ENCODE measurements around the gene OR4F6.
"Not testable (repeated sequence)": the region's sequence is repeated elsewhere in the genome, so short reads cannot be mapped to it uniquely, and the experiment has no call there.

Gene OR4F6

DNA sequence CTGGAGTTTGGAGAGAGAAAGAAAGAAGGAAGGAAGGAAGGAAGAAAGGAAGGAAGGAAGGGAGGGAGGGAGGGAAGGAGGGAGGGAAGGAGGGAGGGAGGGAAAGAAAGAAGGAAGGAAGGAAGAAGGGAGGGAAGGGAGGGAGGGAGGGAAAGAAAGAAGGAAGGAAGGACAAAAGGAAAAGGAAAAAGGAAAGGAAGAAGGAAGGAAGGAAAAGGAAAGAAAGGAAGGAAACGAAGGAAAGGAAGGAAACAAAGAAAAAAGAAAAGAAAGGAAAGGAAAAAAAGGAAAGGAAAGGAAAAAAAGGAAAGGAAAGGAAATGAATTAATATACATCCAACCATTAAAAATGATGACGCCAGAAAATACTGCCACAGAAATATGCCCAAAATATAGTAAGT lies 18.7 kb upstream of the OR4F6 start:
- Histone ChIP-seq H3K9ac (ENCODE audit: low read length) (no peak overlapping the region), H3K4me1 (ENCODE audit: control insufficient read depth, low read depth, low read length) (no peaks in the 10 kb centered on the region), H3K9me3 (ENCODE audit: control insufficient read depth, low read depth, low read length) (no peaks in the 10 kb centered on the region), H3K36me3 (ENCODE audit: control insufficient read depth, low read depth, low read length) (no peaks in the 10 kb centered on the region), H3K27ac (ENCODE audit: low read length) (no peak overlapping the region), H3K4me3 (ENCODE audit: low read length) (no peak overlapping the region), H3K27me3 (ENCODE audit: control insufficient read depth, insufficient read depth, low read length) (no peaks in the 10 kb centered on the region)

- H3K4me1 ChIP-seq (ENCODE audit: control insufficient read depth, low read depth, low read length); H3K4me3 ChIP-seq (ENCODE audit: low read length); H3K9me3 ChIP-seq (ENCODE audit: control insufficient read depth, low read depth, low read length); H3K27me3 ChIP-seq (ENCODE audit: control insufficient read depth, insufficient read depth, low read length); H3K9ac ChIP-seq (ENCODE audit: low read length); H3K36me3 ChIP-seq (ENCODE audit: control insufficient read depth, low read depth, low read length); H3K27ac ChIP-seq (ENCODE audit: low read length): not testable (repeated sequence)
These were observed 16.9 kb upstream of the OR4F6 start for GRCh38 chr15:101786422-101786821.

DNA sequence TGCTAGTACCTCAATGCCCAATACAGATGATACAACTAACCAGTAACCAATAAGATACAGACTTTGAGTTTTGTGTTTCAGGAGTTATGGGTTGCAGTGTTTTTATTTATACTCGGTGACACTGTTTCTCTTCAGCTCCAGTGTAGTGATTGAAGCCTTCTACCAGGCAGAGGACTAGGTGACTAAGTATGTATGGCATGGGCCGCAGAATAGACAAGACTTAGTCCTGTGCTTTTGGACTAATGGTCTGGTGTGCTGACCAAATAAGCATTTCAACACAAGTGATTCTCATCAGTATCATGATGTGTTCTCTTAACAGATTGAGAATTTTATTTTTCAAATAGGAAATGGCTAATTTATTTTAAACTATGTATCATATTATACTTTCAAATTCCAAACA lies 15.3 kb upstream of the OR4F6 start:
- H3K27ac ChIP-seq (ENCODE audit: low read length); H3K4me1 ChIP-seq (ENCODE audit: control insufficient read depth, low read depth, low read length); H3K36me3 ChIP-seq (ENCODE audit: control insufficient read depth, low read depth, low read length); H3K4me3 ChIP-seq (ENCODE audit: low read length); H3K27me3 ChIP-seq (ENCODE audit: control insufficient read depth, insufficient read depth, low read length); H3K9me3 ChIP-seq (ENCODE audit: control insufficient read depth, low read depth, low read length); H3K9ac ChIP-seq (ENCODE audit: low read length): not testable (repeated sequence)

GRCh38 chr15:101788503-101789269 lies 14.6 kb upstream of the OR4F6 start:
- H3K36me3 ChIP-seq (ENCODE audit: control insufficient read depth, low read depth, low read length); H3K9me3 ChIP-seq (ENCODE audit: control insufficient read depth, low read depth, low read length); H3K4me3 ChIP-seq (ENCODE audit: low read length); H3K9ac ChIP-seq (ENCODE audit: low read length); H3K27ac ChIP-seq (ENCODE audit: low read length); H3K27me3 ChIP-seq (ENCODE audit: control insufficient read depth, insufficient read depth, low read length); H3K4me1 ChIP-seq (ENCODE audit: control insufficient read depth, low read depth, low read length): not testable (repeated sequence)

- not testable (repeated sequence) for H3K27me3 ChIP-seq (ENCODE audit: control insufficient read depth, insufficient read depth, low read length); H3K4me3 ChIP-seq (ENCODE audit: low read length); H3K36me3 ChIP-seq (ENCODE audit: control insufficient read depth, low read depth, low read length); H3K4me1 ChIP-seq (ENCODE audit: control insufficient read depth, low read depth, low read length); H3K9me3 ChIP-seq (ENCODE audit: control insufficient read depth, low read depth, low read length); H3K9ac ChIP-seq (ENCODE audit: low read length); H3K27ac ChIP-seq (ENCODE audit: low read length)
These were observed 12.6 kb upstream of the OR4F6 start for GRCh38 chr15:101790748-101791147.

DNA sequence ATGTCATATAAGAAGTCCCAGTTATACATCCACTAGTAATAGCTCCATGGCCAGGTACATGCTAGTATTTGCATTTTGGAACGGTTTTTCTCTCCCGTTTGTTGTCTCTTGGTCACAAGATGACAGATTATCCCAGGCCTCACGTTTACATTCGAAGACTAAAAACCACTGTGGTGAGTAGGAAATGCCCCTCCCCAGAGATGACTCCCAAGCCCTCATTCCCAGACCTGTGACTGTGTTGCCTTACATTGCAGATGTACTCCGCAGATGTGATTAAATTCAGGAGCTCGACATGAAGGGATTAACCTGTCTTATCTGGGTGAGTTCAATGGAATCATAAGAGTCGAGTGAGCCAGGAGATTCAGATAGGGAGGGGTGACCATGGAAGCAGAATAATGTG lies 9.3 kb upstream of the OR4F6 start:
- H3K4me1 ChIP-seq (ENCODE audit: control insufficient read depth, low read depth, low read length); H3K4me3 ChIP-seq (ENCODE audit: low read length); H3K9me3 ChIP-seq (ENCODE audit: control insufficient read depth, low read depth, low read length); H3K27ac ChIP-seq (ENCODE audit: low read length); H3K9ac ChIP-seq (ENCODE audit: low read length); H3K27me3 ChIP-seq (ENCODE audit: control insufficient read depth, insufficient read depth, low read length); H3K36me3 ChIP-seq (ENCODE audit: control insufficient read depth, low read depth, low read length): not testable (repeated sequence)

DNA sequence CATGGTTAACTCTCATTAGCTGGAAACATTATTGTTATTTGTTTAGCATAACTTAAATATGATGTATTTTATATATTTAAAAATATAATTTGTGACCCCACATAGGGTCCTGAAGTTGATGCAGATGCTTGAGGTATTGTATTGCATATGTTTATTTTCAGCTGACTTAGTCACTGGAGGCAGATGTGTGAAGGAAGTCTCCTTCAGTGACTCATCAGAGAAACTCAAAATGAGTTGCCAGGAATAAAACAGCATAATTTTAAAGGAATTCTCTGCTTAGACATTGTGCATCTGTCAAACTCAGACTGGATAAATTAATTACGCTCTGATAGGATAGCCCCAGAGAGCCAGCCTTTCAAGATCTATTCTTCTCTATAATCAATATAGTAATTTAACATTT lies 7.9 kb upstream of the OR4F6 start:
- Histone ChIP-seq H3K4me1 (ENCODE audit: control insufficient read depth, low read depth, low read length) (no peaks in the 10 kb centered on the region), H3K4me3 (ENCODE audit: low read length) (no peak overlapping the region), H3K9ac (ENCODE audit: low read length) (no peak overlapping the region), H3K27ac (ENCODE audit: low read length) (no peak overlapping the region), H3K9me3 (ENCODE audit: control insufficient read depth, low read depth, low read length) (no peaks in the 10 kb centered on the region), H3K27me3 (ENCODE audit: control insufficient read depth, insufficient read depth, low read length) (no peaks in the 10 kb centered on the region), H3K36me3 (ENCODE audit: control insufficient read depth, low read depth, low read length) (no peaks in the 10 kb centered on the region)

DNA sequence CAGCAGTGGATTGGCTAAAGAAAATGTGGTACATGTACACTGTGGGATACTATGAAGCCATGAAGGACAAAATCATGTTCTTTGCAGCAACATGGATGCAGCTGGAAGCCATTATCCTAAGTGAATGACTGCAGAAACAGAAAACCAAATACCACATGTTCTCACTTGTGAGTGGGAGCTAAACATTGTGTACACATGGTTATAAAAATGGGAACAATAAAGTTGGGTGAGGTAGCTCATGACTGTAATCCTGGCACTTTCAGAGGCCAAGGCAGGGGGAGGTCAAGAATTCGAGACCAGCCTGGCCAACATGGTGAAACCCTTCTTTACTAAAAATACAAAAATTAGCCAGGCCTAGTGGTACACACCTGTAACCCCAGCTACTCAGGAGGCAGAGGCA lies 3.6 kb upstream of the OR4F6 start:
- H3K4me3 ChIP-seq (ENCODE audit: low read length), result no peak overlapping the region
- H3K9me3 ChIP-seq (ENCODE audit: control insufficient read depth, low read depth, low read length), result no peaks in the 10 kb centered on the region
- H3K27me3 ChIP-seq (ENCODE audit: control insufficient read depth, insufficient read depth, low read length), result no peaks in the 10 kb centered on the region
- no peak overlapping the region for H3K9ac ChIP-seq (ENCODE audit: low read length)
- no peaks in the 10 kb centered on the region for H3K4me1 ChIP-seq (ENCODE audit: control insufficient read depth, low read depth, low read length)
- H3K36me3 ChIP-seq (ENCODE audit: control insufficient read depth, low read depth, low read length), result no peaks in the 10 kb centered on the region
- H3K27ac ChIP-seq (ENCODE audit: low read length), result no peak overlapping the region

GRCh38 chr15:101801048-101801447 lies 2.3 kb upstream of the OR4F6 start:
- no peak overlapping the region for H3K9ac ChIP-seq (ENCODE audit: low read length)
- H3K36me3 ChIP-seq (ENCODE audit: control insufficient read depth, low read depth, low read length), result no peaks in the 10 kb centered on the region
- no peaks in the 10 kb centered on the region for H3K4me1 ChIP-seq (ENCODE audit: control insufficient read depth, low read depth, low read length)
- H3K4me3 ChIP-seq (ENCODE audit: low read length), result no peak overlapping the region
- no peaks in the 10 kb centered on the region for H3K27me3 ChIP-seq (ENCODE audit: control insufficient read depth, insufficient read depth, low read length)
- no peak overlapping the region for H3K27ac ChIP-seq (ENCODE audit: low read length)
- no peaks in the 10 kb centered on the region for H3K9me3 ChIP-seq (ENCODE audit: control insufficient read depth, low read depth, low read length)

DNA sequence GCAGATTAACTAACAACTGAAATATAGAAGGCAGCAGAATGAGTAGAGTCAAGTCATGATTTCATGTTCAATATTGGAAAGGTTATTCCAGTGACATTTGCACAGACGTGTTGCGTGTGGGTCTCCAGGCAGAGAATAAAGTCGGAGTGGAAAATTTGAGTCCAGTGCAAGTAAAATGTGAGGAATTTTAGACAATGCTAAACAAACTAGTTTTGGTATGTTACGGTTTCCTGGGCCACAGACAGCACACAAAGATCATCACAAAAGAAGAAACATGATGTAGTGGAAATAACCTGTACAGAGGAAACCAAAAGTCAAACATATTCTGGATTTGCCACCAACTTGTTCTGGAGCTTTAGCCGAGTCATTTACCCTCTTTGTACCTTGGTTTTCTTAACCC lies 367 bp downstream of the OR4F6 start:
- Histone ChIP-seq H3K9me3 (ENCODE audit: control insufficient read depth, low read depth, low read length) (no peaks in the 10 kb centered on the region), H3K27me3 (ENCODE audit: control insufficient read depth, insufficient read depth, low read length) (no peaks in the 10 kb centered on the region), H3K4me3 (ENCODE audit: low read length) (no peak overlapping the region), H3K36me3 (ENCODE audit: control insufficient read depth, low read depth, low read length) (no peaks in the 10 kb centered on the region), H3K27ac (ENCODE audit: low read length) (no peak overlapping the region), H3K4me1 (ENCODE audit: control insufficient read depth, low read depth, low read length) (no peaks in the 10 kb centered on the region), H3K9ac (ENCODE audit: low read length) (no peak overlapping the region)

- Histone ChIP-seq H3K9me3 (ENCODE audit: control insufficient read depth, low read depth, low read length) (no peaks in the 10 kb centered on the region), H3K9ac (ENCODE audit: low read length) (no peak overlapping the region), H3K4me3 (ENCODE audit: low read length) (no peak overlapping the region), H3K27ac (ENCODE audit: low read length) (no peak overlapping the region), H3K27me3 (ENCODE audit: control insufficient read depth, insufficient read depth, low read length) (no peaks in the 10 kb centered on the region), H3K36me3 (ENCODE audit: control insufficient read depth, low read depth, low read length) (no peaks in the 10 kb centered on the region), H3K4me1 (ENCODE audit: control insufficient read depth, low read depth, low read length) (no peaks in the 10 kb centered on the region)
These were observed 1.1 kb downstream of the OR4F6 start for GRCh38 chr15:101804375-101804774.

GRCh38 chr15:101804941-101805340 lies 1.6 kb downstream of the OR4F6 start:
- H3K27me3 ChIP-seq (ENCODE audit: control insufficient read depth, insufficient read depth, low read length), result no peaks in the 10 kb centered on the region
- no peak overlapping the region for H3K9ac ChIP-seq (ENCODE audit: low read length)
- no peaks in the 10 kb centered on the region for H3K9me3 ChIP-seq (ENCODE audit: control insufficient read depth, low read depth, low read length)
- no peak overlapping the region for H3K4me3 ChIP-seq (ENCODE audit: low read length)
- no peaks in the 10 kb centered on the region for H3K4me1 ChIP-seq (ENCODE audit: control insufficient read depth, low read depth, low read length)
- no peaks in the 10 kb centered on the region for H3K36me3 ChIP-seq (ENCODE audit: control insufficient read depth, low read depth, low read length)
- H3K27ac ChIP-seq (ENCODE audit: low read length), result no peak overlapping the region
